HEK293 (cell line): ENCODE data around the gene FGFR2.
"Not testable (repeated sequence)": the region's sequence is repeated elsewhere in the genome, so short reads cannot be mapped to it uniquely, and the experiment has no call there.

ENCODE experiments used
- CTCF ChIP-seq: fragments of 450-650 bp; formaldehyde crosslinking; IDR thresholded peaks from 2 replicates; pipeline ENCODE4 v1.5.1; 2016; ENCODE audit warnings: missing biosample characterization, missing genetic modification characterization
- FEZF1 ChIP-seq: fragments of 450-650 bp; formaldehyde crosslinking; IDR thresholded peaks from 2 replicates; pipeline ENCODE4 v1.5.1; 2016; ENCODE audit warnings: missing biosample characterization, missing genetic modification characterization
- MEIS1 ChIP-seq: sonication (generic); formaldehyde crosslinking; IDR thresholded peaks from 2 replicates; pipeline ENCODE4 v1.8.1; 2022; ENCODE audit warnings: missing genetic modification reagents, mild to moderate bottlenecking, borderline replicate concordance
- YY1 ChIP-seq: fragments of 450-650 bp; formaldehyde crosslinking; IDR thresholded peaks from 2 replicates; pipeline ENCODE4 v1.5.1; 2018; ENCODE audit warnings: missing biosample characterization, missing genetic modification characterization
- ZBTB49 ChIP-seq: fragments of 450-650 bp; formaldehyde crosslinking; IDR thresholded peaks from 2 replicates; pipeline ENCODE4 v1.5.1; 2016; ENCODE audit warnings: missing biosample characterization, missing genetic modification characterization, low read depth
- ZNF132 ChIP-seq: fragments of 450-650 bp; formaldehyde crosslinking; IDR thresholded peaks from 2 replicates; pipeline ENCODE4 v1.5.1; 2017; ENCODE audit warnings: missing biosample characterization, missing genetic modification characterization, borderline replicate concordance
- ZNF274 ChIP-seq, 2 experiments: fragments of 200-500 bp in 1 of 2; fragments of 450-650 bp in 1 of 2; sonication (Bioruptor generic) in 1 of 2; formaldehyde crosslinking in 1 of 2; IDR thresholded peaks; 2 replicates each; pipeline versions ENCODE4 v1.5.1 to v1.6.1; 2014 to 2016; ENCODE audit warnings: borderline replicate concordance in 1 of 2, inconsistent platforms in 1 of 2, low read length in 1 of 2, missing biosample characterization in 1 of 2, missing genetic modification characterization in 1 of 2
- ZNF366 ChIP-seq: fragments of 450-650 bp; formaldehyde crosslinking; conservative IDR thresholded peaks from 2 replicates; pipeline ENCODE4 v1.5.1; 2016; ENCODE audit warnings: missing biosample characterization, missing genetic modification characterization
- ZNF521 ChIP-seq: fragments of 450-650 bp; formaldehyde crosslinking; IDR thresholded peaks from 2 replicates; pipeline ENCODE4 v1.5.1; 2017; ENCODE audit warnings: missing biosample characterization, mild to moderate bottlenecking, missing genetic modification characterization

- not testable (repeated sequence) for TF ChIP-seq ZNF366 (tag by site-specific recombination); ZBTB49; ZNF274 (IDR thresholded peaks at IDR 0.05; ENCODE audit: low read length); ZNF274 (tag by site-specific recombination; IDR thresholded peaks at IDR 0.05; ENCODE audit: borderline replicate concordance); ZNF132; CTCF; FEZF1 (tag by site-specific recombination); ZNF521 (tag by site-specific recombination); YY1 (tag by site-specific recombination); MEIS1
Measured at GRCh38 chr10:121520526-121520925, 77.7 kb downstream of the FGFR2 start.
